H1 (cell line): Measurements from ENCODE around the gene GNAS. TPM values are rescaled to one million over a fixed set of nuclear protein-coding genes. Genes with fewer than 3 reads are reported as not detected.

Source experiments
- CTCF ChIA-PET: fragments of 300-600 bp; sonication (Branson Sonifier 250); formaldehyde crosslinking; loops from one replicate; lab custom pipeline; 2021; ENCODE audit not compliant: partially characterized antibody; lab: Charles Lee
- POLR2A ChIA-PET: fragments of 300-600 bp; sonication (Branson Sonifier 250); formaldehyde crosslinking; loops from one replicate; lab custom pipeline; 2021; ENCODE audit warnings: inconsistent platforms; ENCODE audit not compliant: partially characterized antibody; lab: Charles Lee
- DNase-seq, 2 experiments: peaks; one replicate each; pipeline versions ENCODE4 v3.0.0 to v3.0.0-alpha.2; 2010 to 2022; ENCODE audit warnings: low spot score in 2 of 2, low read depth in 1 of 2, mixed read lengths in 1 of 2
- FAIRE-seq: peaks from 2 replicates; lab custom pipeline; 2011; peaks lifted over from hg19 to GRCh38; lab: Jason Lieb, UNC
- H2AFZ ChIP-seq: 2 replicates; pipeline ENCODE4 v1.8.1; 2012; ENCODE audit warnings: low read length, inconsistent platforms
- H2AK5ac ChIP-seq: 2 replicates; pipeline ENCODE4 v1.6.1; 2013; ENCODE audit warnings: low read depth, low read length
- H2BK120ac ChIP-seq: replicated peaks from 2 replicates; pipeline ENCODE3; 2013; ENCODE audit warnings: low read depth, low read length, inconsistent platforms
- H2BK12ac ChIP-seq: 2 replicates; pipeline ENCODE4 v1.6.1; 2013; ENCODE audit warnings: low read depth, low read length
- H2BK15ac ChIP-seq: 2 replicates; pipeline ENCODE4 v1.6.1; 2013; ENCODE audit warnings: low read length
- H2BK20ac ChIP-seq: 2 replicates; pipeline ENCODE4 v1.6.1; 2013; ENCODE audit warnings: low read length
- H2BK5ac ChIP-seq: 2 replicates; pipeline ENCODE4 v1.6.1; 2013; ENCODE audit warnings: low read depth, low read length
- H3K14ac ChIP-seq: 2 replicates; pipeline ENCODE4 v1.6.1; 2013; ENCODE audit warnings: inconsistent platforms; ENCODE audit not compliant: insufficient read length
- H3K18ac ChIP-seq: 2 replicates; pipeline ENCODE4 v1.6.1; 2013; ENCODE audit warnings: low read length; ENCODE audit errors: extremely low read depth
- H3K23ac ChIP-seq: 2 replicates; pipeline ENCODE4 v1.6.1; 2013; ENCODE audit warnings: inconsistent platforms; ENCODE audit not compliant: insufficient read length
- H3K23me2 ChIP-seq: 2 replicates; pipeline ENCODE4 v1.6.1; 2013; ENCODE audit warnings: low read depth, low read length
- H3K27ac ChIP-seq: 2 replicates; pipeline ENCODE4 v1.6.1; 2011; ENCODE audit warnings: low read depth, low read length, inconsistent platforms
- H3K27me3 ChIP-seq, 4 experiments: replicated peaks in 1 of 4; 1 replicate in 1 of 4; 2 replicates in 3 of 4; pipeline versions ENCODE4 v1.6.1 to v1.8.1; 2011 to 2013; ENCODE audit warnings: low read length in 3 of 4, mild to moderate bottlenecking in 3 of 4, inconsistent platforms in 2 of 4, mixed read lengths in 2 of 4, moderate library complexity in 1 of 4; ENCODE audit not compliant: control insufficient read depth in 3 of 4, insufficient read depth in 3 of 4; ENCODE audit errors: extremely low read depth in 1 of 4
- H3K36me3 ChIP-seq, 4 experiments: 2 replicates each; pipeline versions ENCODE4 v1.6.1 to v1.8.1; 2011 to 2013; ENCODE audit warnings: mild to moderate bottlenecking in 4 of 4, low read length in 3 of 4, moderate library complexity in 2 of 4, control low read depth in 1 of 4, inconsistent platforms in 1 of 4; ENCODE audit not compliant: insufficient read depth in 4 of 4, control insufficient read depth in 2 of 4
- H3K4ac ChIP-seq: replicated peaks from 2 replicates; pipeline ENCODE3; 2013; ENCODE audit warnings: low read length, low read depth, mixed read lengths, inconsistent platforms; ENCODE audit not compliant: insufficient read length
- H3K4me1 ChIP-seq, 4 experiments: replicated peaks in 1 of 4; 1 replicate in 1 of 4; 2 replicates in 3 of 4; pipeline versions ENCODE4 v1.6.1 to v1.8.1; 2011 to 2013; ENCODE audit warnings: low read length in 3 of 4, inconsistent platforms in 2 of 4, mixed read lengths in 1 of 4; ENCODE audit not compliant: insufficient read depth in 4 of 4, control insufficient read depth in 3 of 4
- H3K4me2 ChIP-seq, 2 experiments: 2 replicates each; pipeline versions ENCODE4 v1.6.1 to v1.8.1; 2011 to 2013; ENCODE audit warnings: low read depth in 2 of 2, low read length in 2 of 2, control low read depth in 1 of 2, inconsistent platforms in 1 of 2, mild to moderate bottlenecking in 1 of 2; ENCODE audit not compliant: insufficient read depth in 1 of 2
- H3K4me3 ChIP-seq, 4 experiments: fragments of 200-600, 300-600 bp in 1 of 4; sonication (generic), shearing (Covaris generic), sonication (Bioruptor Twin) in 1 of 4; 2 replicates each; pipeline versions ENCODE4 v1.5.1 to v1.8.1; 2011 to 2016; ENCODE audit warnings: low read length in 4 of 4, low read depth in 3 of 4, control low read depth in 2 of 4, inconsistent platforms in 2 of 4, mild to moderate bottlenecking in 2 of 4, mixed read lengths in 1 of 4, moderate library complexity in 1 of 4; ENCODE audit not compliant: insufficient read depth in 2 of 4; ENCODE audit errors: extremely low read depth in 1 of 4
- H3K56ac ChIP-seq: replicated peaks from 2 replicates; pipeline ENCODE3; 2013; ENCODE audit warnings: low read depth, mild to moderate bottlenecking, mixed read lengths, low read length, inconsistent platforms; ENCODE audit not compliant: insufficient read length
- H3K79me1 ChIP-seq: 2 replicates; pipeline ENCODE4 v1.6.1; 2013; ENCODE audit warnings: low read depth, low read length, control low read depth
- H3K79me2 ChIP-seq, 2 experiments: 2 replicates each; pipeline versions ENCODE4 v1.6.1 to v1.8.1; 2012 to 2013; ENCODE audit warnings: low read length in 2 of 2, mild to moderate bottlenecking in 2 of 2, inconsistent platforms in 1 of 2; ENCODE audit not compliant: insufficient read depth in 2 of 2, control insufficient read depth in 1 of 2
- H3K9ac ChIP-seq, 4 experiments: replicated peaks in 1 of 4; 1 replicate in 1 of 4; 2 replicates in 3 of 4; pipeline versions ENCODE4 v1.6.1 to v1.8.1; 2011 to 2013; ENCODE audit warnings: low read depth in 3 of 4, low read length in 3 of 4, control low read depth in 2 of 4, mild to moderate bottlenecking in 2 of 4, moderate library complexity in 2 of 4, inconsistent platforms in 1 of 4; ENCODE audit errors: extremely low read depth in 1 of 4
- H3K9me3 ChIP-seq, 2 experiments: 2 replicates each; pipeline versions ENCODE4 v1.6.1 to v1.8.1; 2012 to 2013; ENCODE audit warnings: mild to moderate bottlenecking in 2 of 2, moderate library complexity in 2 of 2, control low read depth in 1 of 2, inconsistent platforms in 1 of 2, low read depth in 1 of 2, low read length in 1 of 2, mixed read lengths in 1 of 2; ENCODE audit not compliant: insufficient read depth in 2 of 2
- H4K20me1 ChIP-seq, 2 experiments: replicated peaks in 1 of 2; 2 replicates each; pipeline versions ENCODE3 to v1.8.1; 2011 to 2013; ENCODE audit warnings: inconsistent platforms in 2 of 2, low read length in 2 of 2, mild to moderate bottlenecking in 1 of 2; ENCODE audit not compliant: insufficient read depth in 2 of 2, control insufficient read depth in 1 of 2
- H4K5ac ChIP-seq: 2 replicates; pipeline ENCODE4 v1.6.1; 2013; ENCODE audit warnings: low read length, low read depth, mixed read lengths, inconsistent platforms; ENCODE audit not compliant: insufficient read length
- H4K8ac ChIP-seq: 2 replicates; pipeline ENCODE4 v1.8.0; 2013; ENCODE audit warnings: mild to moderate bottlenecking, moderate library complexity, low read length, inconsistent platforms; ENCODE audit not compliant: insufficient read depth; ENCODE audit errors: extremely low read depth
- H4K91ac ChIP-seq: replicated peaks from 2 replicates; pipeline ENCODE3; 2013; ENCODE audit warnings: low read length, mixed read lengths, inconsistent platforms; ENCODE audit not compliant: insufficient read length
- ASH2L ChIP-seq: fragments of 200-600, 300-600 bp; sonication (generic); IDR thresholded peaks from one replicate; pipeline ENCODE4 v1.7.1; 2017; ENCODE audit warnings: low read length
- CBX8 ChIP-seq: fragments of 300-800, 300-1000 bp; sonication (generic); IDR thresholded peaks from 2 replicates; pipeline ENCODE4 v1.7.1; 2016; ENCODE audit warnings: low read depth, low read length, borderline replicate concordance
- JUN ChIP-seq: IDR thresholded peaks from 2 replicates; pipeline ENCODE4 v1.6.1; 2011; ENCODE audit warnings: low read depth, mild to moderate bottlenecking, improper control_type of control experiment, low read length
- PHF8 ChIP-seq: fragments of 200-600 bp; sonication (generic); conservative IDR thresholded peaks from 2 replicates; pipeline ENCODE4 v1.7.1; 2012; ENCODE audit warnings: low read depth, mild to moderate bottlenecking, inconsistent platforms, low read length, moderate library complexity
- RNF2 ChIP-seq: fragments of 200-900, 300-1000 bp; sonication (generic); IDR thresholded peaks from 2 replicates; pipeline ENCODE4 v1.7.1; 2016; ENCODE audit warnings: borderline replicate concordance, low read depth, mild to moderate bottlenecking, antibody characterized with exemption, low read length; ENCODE audit not compliant: poor library complexity, severe bottlenecking; ENCODE audit errors: missing control alignments
- SAP30 ChIP-seq: fragments of 300-600 bp; sonication (generic); IDR thresholded peaks from 2 replicates; pipeline ENCODE4 v1.7.1; 2012; ENCODE audit warnings: low read length, moderate library complexity, mild to moderate bottlenecking, inconsistent platforms; ENCODE audit not compliant: insufficient read depth, insufficient replicate concordance
- SIX5 ChIP-seq: IDR thresholded peaks from 2 replicates; pipeline ENCODE4 v1.6.1; 2011; ENCODE audit warnings: mild to moderate bottlenecking, low read depth, low read length
- TBP ChIP-seq: IDR thresholded peaks from 2 replicates; pipeline ENCODE4 v1.6.1; 2011; ENCODE audit warnings: low read depth, low read length, improper control_type of control experiment
- ZNF274 ChIP-seq: IDR thresholded peaks from 2 replicates; pipeline ENCODE4 v1.7.0; 2012; ENCODE audit warnings: low read length, borderline replicate concordance; ENCODE audit errors: extremely low read depth
- WGBS, 2 experiments: shearing (Covaris generic) in 1 of 2; methylation state at CpG; one replicate each; pipeline versions ENCODE4 v1.1.6 to v1.1.7; 2013 to 2015; ENCODE audit warnings: low lambda C conversion rate in 2 of 2, mixed read lengths in 2 of 2, inconsistent platforms in 1 of 2, low coverage in 1 of 2, missing lambda C conversion rate in 1 of 2; ENCODE audit not compliant: insufficient replicate concordance in 2 of 2, insufficient coverage in 1 of 2, insufficient read length in 1 of 2; ENCODE audit errors: extremely low coverage in 1 of 2, missing lambda C conversion rate in 1 of 2; 5-methylcytosine and 5-hydroxymethylcytosine counted together
- polyA plus RNA-seq, 7 experiments: library from polyadenylated mRNA; depleted of rRNA in 3 of 7; stranded (reverse) in 5 of 7; unstranded in 2 of 7; fragments of >200 nt in 5 of 7; fragments of 200-250 nt in 2 of 7; gene quantifications; 1 replicate in 5 of 7; 2 replicates in 1 of 7; 4 replicates in 1 of 7; pipeline versions ENCODE4 v1.2.1 to v1.2.3, GENCODE V29; 2011 to 2013; ENCODE audit warnings: missing spikeins in 2 of 7, mixed read lengths in 2 of 7
- total RNA-seq: library from RNA; stranded (reverse); fragmentation: NEBNext Ultra II Directional; extraction: Animal tissue kit (Norgen Biotek cat#: 25700); gene quantifications from 2 replicates; pipeline ENCODE4 v1.2.1, GENCODE V29; 2021
- TF ChIP-seq, protein P1 (sequence below), 3 experiments: IDR thresholded peaks; 1 replicate in 2 of 3; 2 replicates in 1 of 3; pipeline versions ENCODE4 v1.5.1 to v1.6.1; 2011; ENCODE audit warnings: low read length in 3 of 3, mild to moderate bottlenecking in 3 of 3, inconsistent platforms in 2 of 3, low read depth in 1 of 3, moderate library complexity in 1 of 3; ENCODE audit not compliant: insufficient read depth in 1 of 3; ENCODE audit errors: control extremely low read depth in 1 of 3

Gene GNAS
- total and polyA plus RNA-seq, 2 of the 8 experiments (the other 6 are each of a cell fraction or from before 2014, with no cell fraction given): 989 to 1,613 TPM

GRCh38 chr20:58908221-58908620, 55.7 kb downstream of the GNAS start:
- H3K9me3 ChIP-seq: no peaks in the 10 kb centered on the region
- no peaks in the 10 kb centered on the region for H3K4me1 ChIP-seq
- no peak overlapping the region for H3K23ac ChIP-seq
- DNase-seq: no peak
- ChIA-PET CTCF (interaction anchor here (0.9 to 1.4 kb wide), 4 partner anchors 8 to 88 kb away, joined by 3 to 5 read pairs (median 3); no protein-coding TSS in a partner anchor), POLR2A (interaction anchor here (1.4 to 2.0 kb wide), 2 partner anchors 10 to 304 kb away, joined by 3 to 11 read pairs; no protein-coding TSS in a partner anchor)
- 91% methylated on average over 4 of the region's 4 CpGs; no CpG with 5 or more reads in 1 of the 2 experiments for WGBS, 2 experiments
- no peaks in the 10 kb centered on the region for H3K27me3 ChIP-seq
- no peak overlapping the region for H3K4ac ChIP-seq
- no peak overlapping the region for H4K8ac ChIP-seq
- H3K4me2 ChIP-seq: no peak overlapping the region
- no peak overlapping the region for H2AFZ ChIP-seq
- no peak for FAIRE-seq
- H3K18ac ChIP-seq: no peak overlapping the region
- H4K91ac ChIP-seq: no peak overlapping the region
- no peak overlapping the region for H2AK5ac ChIP-seq
- no peak overlapping the region for H3K56ac ChIP-seq
- no peaks in the 10 kb centered on the region; the same call in 1 of the 2 replicates for H3K79me1 ChIP-seq
- H2BK15ac ChIP-seq: no peak overlapping the region
- H2BK12ac ChIP-seq: no peak overlapping the region
- no peak overlapping the region for H3K4me3 ChIP-seq
- no peaks in the 10 kb centered on the region for H3K23me2 ChIP-seq
- no peak overlapping the region for H3K14ac ChIP-seq
- peaks cover 4 to 21% of the 10 kb centered on the region in 2 experiments for H4K20me1 ChIP-seq
- no peak overlapping the region for H2BK120ac ChIP-seq
- H3K9ac ChIP-seq: no peak overlapping the region
- H2BK20ac ChIP-seq: no peak overlapping the region
- peaks cover 0 to 11% of the 10 kb centered on the region in 2 experiments; a peak in 2 of 4 replicates for H3K79me2 ChIP-seq
- no peak overlapping the region for H3K27ac ChIP-seq
- H3K36me3 ChIP-seq: peaks cover 57 to 86% (median 79%) of the 10 kb centered on the region in 4 experiments
- no peak overlapping the region for H2BK5ac ChIP-seq
- H4K5ac ChIP-seq: no peak overlapping the region
- no peak for TF ChIP-seq JUN
- no peak for TF ChIP-seq ZNF274
- no peak for TF ChIP-seq SAP30
- no peak for TF ChIP-seq CBX8
- no peak for TF ChIP-seq PHF8
- TF ChIP-seq RNF2: no peak
- TF ChIP-seq TBP: no peak
- TF ChIP-seq, protein P1, sequence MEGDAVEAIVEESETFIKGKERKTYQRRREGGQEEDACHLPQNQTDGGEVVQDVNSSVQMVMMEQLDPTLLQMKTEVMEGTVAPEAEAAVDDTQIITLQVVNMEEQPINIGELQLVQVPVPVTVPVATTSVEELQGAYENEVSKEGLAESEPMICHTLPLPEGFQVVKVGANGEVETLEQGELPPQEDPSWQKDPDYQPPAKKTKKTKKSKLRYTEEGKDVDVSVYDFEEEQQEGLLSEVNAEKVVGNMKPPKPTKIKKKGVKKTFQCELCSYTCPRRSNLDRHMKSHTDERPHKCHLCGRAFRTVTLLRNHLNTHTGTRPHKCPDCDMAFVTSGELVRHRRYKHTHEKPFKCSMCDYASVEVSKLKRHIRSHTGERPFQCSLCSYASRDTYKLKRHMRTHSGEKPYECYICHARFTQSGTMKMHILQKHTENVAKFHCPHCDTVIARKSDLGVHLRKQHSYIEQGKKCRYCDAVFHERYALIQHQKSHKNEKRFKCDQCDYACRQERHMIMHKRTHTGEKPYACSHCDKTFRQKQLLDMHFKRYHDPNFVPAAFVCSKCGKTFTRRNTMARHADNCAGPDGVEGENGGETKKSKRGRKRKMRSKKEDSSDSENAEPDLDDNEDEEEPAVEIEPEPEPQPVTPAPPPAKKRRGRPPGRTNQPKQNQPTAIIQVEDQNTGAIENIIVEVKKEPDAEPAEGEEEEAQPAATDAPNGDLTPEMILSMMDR (IDR thresholded peaks at IDR 0.05; ENCODE audit: control extremely low read depth in 1 of 3, insufficient read depth in 1 of 3, low read depth in 1 of 3, low read length in 3 of 3): no peak
- no peak for TF ChIP-seq SIX5
- TF ChIP-seq ASH2L: no peak
